ENCODE data around the gene GGT6. TPM values are rescaled to one million over a fixed set of nuclear protein-coding genes. Genes with fewer than 3 reads are reported as not detected.

Gene GGT6
- total and polyA plus RNA-seq, 2 of the 13 experiments (the other 11 are each of a cell fraction or from before 2014, with no cell fraction given), result 0.16 to 0.80 TPM

GRCh38 chr17:4540224-4540651 lies 20.1 kb downstream of the GGT6 start:
- H3K4me3 ChIP-seq (replicated peaks in 1 of 3; ENCODE audit: insufficient read depth in 1 of 3, low read depth in 2 of 3, low read length in 3 of 3), result no peak overlapping the region
- WGBS (ENCODE audit: low lambda C conversion rate), result 37% methylated on average over 2 of the region's 14 CpGs
- in situ Hi-C loops (cut with HindIII; ENCODE audit: extremely low pct_ligation_motif_present, low pct_unique_long_range_greater_than_20kb), result no loop called here
- TF ChIP-seq, protein P1, sequence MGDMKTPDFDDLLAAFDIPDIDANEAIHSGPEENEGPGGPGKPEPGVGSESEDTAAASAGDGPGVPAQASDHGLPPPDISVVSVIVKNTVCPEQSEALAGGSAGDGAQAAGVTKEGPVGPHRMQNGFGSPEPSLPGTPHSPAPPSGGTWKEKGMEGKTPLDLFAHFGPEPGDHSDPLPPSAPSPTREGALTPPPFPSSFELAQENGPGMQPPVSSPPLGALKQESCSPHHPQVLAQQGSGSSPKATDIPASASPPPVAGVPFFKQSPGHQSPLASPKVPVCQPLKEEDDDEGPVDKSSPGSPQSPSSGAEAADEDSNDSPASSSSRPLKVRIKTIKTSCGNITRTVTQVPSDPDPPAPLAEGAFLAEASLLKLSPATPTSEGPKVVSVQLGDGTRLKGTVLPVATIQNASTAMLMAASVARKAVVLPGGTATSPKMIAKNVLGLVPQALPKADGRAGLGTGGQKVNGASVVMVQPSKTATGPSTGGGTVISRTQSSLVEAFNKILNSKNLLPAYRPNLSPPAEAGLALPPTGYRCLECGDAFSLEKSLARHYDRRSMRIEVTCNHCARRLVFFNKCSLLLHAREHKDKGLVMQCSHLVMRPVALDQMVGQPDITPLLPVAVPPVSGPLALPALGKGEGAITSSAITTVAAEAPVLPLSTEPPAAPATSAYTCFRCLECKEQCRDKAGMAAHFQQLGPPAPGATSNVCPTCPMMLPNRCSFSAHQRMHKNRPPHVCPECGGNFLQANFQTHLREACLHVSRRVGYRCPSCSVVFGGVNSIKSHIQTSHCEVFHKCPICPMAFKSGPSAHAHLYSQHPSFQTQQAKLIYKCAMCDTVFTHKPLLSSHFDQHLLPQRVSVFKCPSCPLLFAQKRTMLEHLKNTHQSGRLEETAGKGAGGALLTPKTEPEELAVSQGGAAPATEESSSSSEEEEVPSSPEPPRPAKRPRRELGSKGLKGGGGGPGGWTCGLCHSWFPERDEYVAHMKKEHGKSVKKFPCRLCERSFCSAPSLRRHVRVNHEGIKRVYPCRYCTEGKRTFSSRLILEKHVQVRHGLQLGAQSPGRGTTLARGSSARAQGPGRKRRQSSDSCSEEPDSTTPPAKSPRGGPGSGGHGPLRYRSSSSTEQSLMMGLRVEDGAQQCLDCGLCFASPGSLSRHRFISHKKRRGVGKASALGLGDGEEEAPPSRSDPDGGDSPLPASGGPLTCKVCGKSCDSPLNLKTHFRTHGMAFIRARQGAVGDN (CRISPR knock-in tag; IDR thresholded peaks at IDR 0.05), result peak; percentile 43; the same call in 1 of the 2 replicates
- TF ChIP-seq, protein P2, sequence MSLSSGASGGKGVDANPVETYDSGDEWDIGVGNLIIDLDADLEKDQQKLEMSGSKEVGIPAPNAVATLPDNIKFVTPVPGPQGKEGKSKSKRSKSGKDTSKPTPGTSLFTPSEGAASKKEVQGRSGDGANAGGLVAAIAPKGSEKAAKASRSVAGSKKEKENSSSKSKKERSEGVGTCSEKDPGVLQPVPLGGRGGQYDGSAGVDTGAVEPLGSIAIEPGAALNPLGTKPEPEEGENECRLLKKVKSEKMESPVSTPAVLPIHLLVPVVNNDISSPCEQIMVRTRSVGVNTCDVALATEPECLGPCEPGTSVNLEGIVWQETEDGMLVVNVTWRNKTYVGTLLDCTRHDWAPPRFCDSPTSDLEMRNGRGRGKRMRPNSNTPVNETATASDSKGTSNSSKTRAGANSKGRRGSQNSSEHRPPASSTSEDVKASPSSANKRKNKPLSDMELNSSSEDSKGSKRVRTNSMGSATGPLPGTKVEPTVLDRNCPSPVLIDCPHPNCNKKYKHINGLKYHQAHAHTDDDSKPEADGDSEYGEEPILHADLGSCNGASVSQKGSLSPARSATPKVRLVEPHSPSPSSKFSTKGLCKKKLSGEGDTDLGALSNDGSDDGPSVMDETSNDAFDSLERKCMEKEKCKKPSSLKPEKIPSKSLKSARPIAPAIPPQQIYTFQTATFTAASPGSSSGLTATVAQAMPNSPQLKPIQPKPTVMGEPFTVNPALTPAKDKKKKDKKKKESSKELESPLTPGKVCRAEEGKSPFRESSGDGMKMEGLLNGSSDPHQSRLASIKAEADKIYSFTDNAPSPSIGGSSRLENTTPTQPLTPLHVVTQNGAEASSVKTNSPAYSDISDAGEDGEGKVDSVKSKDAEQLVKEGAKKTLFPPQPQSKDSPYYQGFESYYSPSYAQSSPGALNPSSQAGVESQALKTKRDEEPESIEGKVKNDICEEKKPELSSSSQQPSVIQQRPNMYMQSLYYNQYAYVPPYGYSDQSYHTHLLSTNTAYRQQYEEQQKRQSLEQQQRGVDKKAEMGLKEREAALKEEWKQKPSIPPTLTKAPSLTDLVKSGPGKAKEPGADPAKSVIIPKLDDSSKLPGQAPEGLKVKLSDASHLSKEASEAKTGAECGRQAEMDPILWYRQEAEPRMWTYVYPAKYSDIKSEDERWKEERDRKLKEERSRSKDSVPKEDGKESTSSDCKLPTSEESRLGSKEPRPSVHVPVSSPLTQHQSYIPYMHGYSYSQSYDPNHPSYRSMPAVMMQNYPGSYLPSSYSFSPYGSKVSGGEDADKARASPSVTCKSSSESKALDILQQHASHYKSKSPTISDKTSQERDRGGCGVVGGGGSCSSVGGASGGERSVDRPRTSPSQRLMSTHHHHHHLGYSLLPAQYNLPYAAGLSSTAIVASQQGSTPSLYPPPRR (CRISPR knock-in tag; IDR thresholded peaks at IDR 0.05; ENCODE audit: borderline replicate concordance), result peak; percentile 48; the same call in 1 of the 2 replicates
- TF ChIP-seq ZC3H4 (CRISPR knock-in tag; IDR thresholded peaks at IDR 0.05; ENCODE audit: borderline replicate concordance), result no peak
- TF ChIP-seq, protein P3, sequence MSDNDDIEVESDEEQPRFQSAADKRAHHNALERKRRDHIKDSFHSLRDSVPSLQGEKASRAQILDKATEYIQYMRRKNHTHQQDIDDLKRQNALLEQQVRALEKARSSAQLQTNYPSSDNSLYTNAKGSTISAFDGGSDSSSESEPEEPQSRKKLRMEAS (IDR thresholded peaks at IDR 0.05), result peak; percentile 29; the same call in 1 of the 2 replicates
- no peak for TF ChIP-seq ZNF550 (CRISPR knock-in tag; IDR thresholded peaks at IDR 0.05; ENCODE audit: borderline replicate concordance)
- no peak for TF ChIP-seq ZNF503 (CRISPR knock-in tag; IDR thresholded peaks at IDR 0.05)
- TF ChIP-seq, protein P4, sequence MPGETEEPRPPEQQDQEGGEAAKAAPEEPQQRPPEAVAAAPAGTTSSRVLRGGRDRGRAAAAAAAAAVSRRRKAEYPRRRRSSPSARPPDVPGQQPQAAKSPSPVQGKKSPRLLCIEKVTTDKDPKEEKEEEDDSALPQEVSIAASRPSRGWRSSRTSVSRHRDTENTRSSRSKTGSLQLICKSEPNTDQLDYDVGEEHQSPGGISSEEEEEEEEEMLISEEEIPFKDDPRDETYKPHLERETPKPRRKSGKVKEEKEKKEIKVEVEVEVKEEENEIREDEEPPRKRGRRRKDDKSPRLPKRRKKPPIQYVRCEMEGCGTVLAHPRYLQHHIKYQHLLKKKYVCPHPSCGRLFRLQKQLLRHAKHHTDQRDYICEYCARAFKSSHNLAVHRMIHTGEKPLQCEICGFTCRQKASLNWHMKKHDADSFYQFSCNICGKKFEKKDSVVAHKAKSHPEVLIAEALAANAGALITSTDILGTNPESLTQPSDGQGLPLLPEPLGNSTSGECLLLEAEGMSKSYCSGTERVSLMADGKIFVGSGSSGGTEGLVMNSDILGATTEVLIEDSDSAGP (CRISPR knock-in tag; IDR thresholded peaks at IDR 0.05; ENCODE audit: borderline replicate concordance), result 0 out of 2 replicates have a peak, but pooled peaks have one; percentile 17
- no peak for TF ChIP-seq NONO (IDR thresholded peaks at IDR 0.05)
- peak; percentile 69; the same call in 1 of the 2 replicates for TF ChIP-seq NONO (CRISPR knock-in tag; conservative IDR thresholded peaks at IDR 0.05)
- no peak for TF ChIP-seq CHD2 (IDR thresholded peaks at IDR 0.05; ENCODE audit: low read depth, low read length)

More at GRCh38 chr17:4540224-4540651, 20.1 kb downstream of the GGT6 start:
- Histone ChIP-seq H3K27ac (ENCODE audit: extremely low read length, insufficient read depth, low read length) (no peak overlapping the region), H3K9ac (ENCODE audit: insufficient read depth, low read depth, low read length) (no peak overlapping the region), H3K4me2 (ENCODE audit: low read depth, low read length) (no peak overlapping the region), H3K9me3 (ENCODE audit: low read length) (no peaks in the 10 kb centered on the region), H3K27me3 (ENCODE audit: control insufficient read depth in 1 of 2, insufficient read depth in 2 of 2, low read length in 2 of 2) (no peaks in the 10 kb centered on the region), H2AFZ (ENCODE audit: low read length) (no peak overlapping the region), H3K79me2 (ENCODE audit: insufficient read depth, low read length) (no peaks in the 10 kb centered on the region), H3K36me3 (replicated peaks in 1 of 2; ENCODE audit: control insufficient read depth in 1 of 2, insufficient read depth in 2 of 2, low read length in 2 of 2) (peaks cover 29 to 56% of the 10 kb centered on the region in 2 experiments), H3K4me1 (ENCODE audit: insufficient read depth, low read length) (peaks cover 9% of the 10 kb centered on the region; the same call in 1 of the 2 replicates), H4K20me1 (ENCODE audit: insufficient read depth, low read length) (0 out of 2 replicates have a peak, but pooled peaks cover 2% of the 10 kb centered on the region)
- no peak for FAIRE-seq
- ChIA-PET POLR2A (interaction anchor here (1.2 to 3.0 kb wide), 2 partner anchors 15 kb away, joined by 6 to 9 read pairs; partner anchors contain the start of gene MYBBP1A), CTCF (ENCODE audit: low intra/inter-chr PET ratio, low total read pairs) (interaction anchor here (1.9 kb wide), 1 partner anchor 119 kb away, joined by 8 read pairs; no protein-coding TSS in a partner anchor)
- peak; percentile 59 for DNase-seq (ENCODE audit: low spot score)
- peak; percentile 59 for ATAC-seq
- intact Hi-C loops (cut with micrococcal nuclease; ENCODE audit: unreplicated experiment), result no loop called here
- no TSS peak for BruUV-seq (replicated peaks)
